Endothelial cell (in vitro differentiated cells): Measurements from ENCODE around the gene MN1. TPM values are rescaled to one million over a fixed set of nuclear protein-coding genes. Genes with fewer than 3 reads are reported as not detected.

ENCODE experiments used
- DNase-seq: peaks from one replicate; pipeline ENCODE4 v3.0.0; 2021; ENCODE audit warnings: low spot score
- H3K27ac Mint-ChIP-seq: one replicate; pipeline ENCODE4 v1.8.0; 2021; ENCODE audit warnings: mixed read lengths, inconsistent platforms; ENCODE audit not compliant: unreplicated experiment
- H3K27me3 Mint-ChIP-seq: one replicate; pipeline ENCODE4 v1.8.0; 2021; ENCODE audit warnings: mild to moderate bottlenecking, moderate library complexity, mixed read lengths, inconsistent platforms; ENCODE audit not compliant: unreplicated experiment
- H3K36me3 Mint-ChIP-seq: one replicate; pipeline ENCODE4 v1.8.0; 2021; ENCODE audit warnings: mild to moderate bottlenecking, low read depth, mixed read lengths, inconsistent platforms; ENCODE audit not compliant: unreplicated experiment
- H3K4me1 Mint-ChIP-seq: one replicate; pipeline ENCODE4 v1.8.0; 2021; ENCODE audit warnings: mild to moderate bottlenecking, mixed read lengths, inconsistent platforms; ENCODE audit not compliant: unreplicated experiment
- H3K4me3 Mint-ChIP-seq: one replicate; pipeline ENCODE4 v1.8.0; 2021; ENCODE audit warnings: mild to moderate bottlenecking, mixed read lengths, inconsistent platforms; ENCODE audit not compliant: unreplicated experiment
- H3K9me3 Mint-ChIP-seq: one replicate; pipeline ENCODE4 v1.8.0; 2021; ENCODE audit warnings: mixed read lengths, inconsistent platforms; ENCODE audit not compliant: unreplicated experiment
- CTCF ChIP-seq: fragments of 200-600 bp; sonication (generic); IDR thresholded peaks from one replicate; pipeline ENCODE4 v1.5.0; 2021; ENCODE audit warnings: antibody characterized with exemption; ENCODE audit not compliant: unreplicated experiment
- total RNA-seq: library from RNA; stranded (reverse); fragmentation: NEBNext Ultra II Directional; extraction: Animal tissue kit (Norgen Biotek cat#: 25700); gene quantifications from one replicate; pipeline ENCODE4 v1.2.1, GENCODE V29; 2021; ENCODE audit not compliant: unreplicated experiment

The MN1 gene
- total RNA-seq, 1 donor from 2014 or later, result 9.9 TPM

GRCh38 chr22:27794226-27794625, 7.3 kb downstream of the MN1 start:
- DNase-seq, result no peak
- no peak overlapping the region for H3K27ac Mint-ChIP-seq
- TF ChIP-seq CTCF, result no peak
- no peak overlapping the region for H3K4me3 Mint-ChIP-seq
- peaks cover 7% of the 10 kb centered on the region for H3K4me1 Mint-ChIP-seq
- H3K9me3 Mint-ChIP-seq, result no peaks in the 10 kb centered on the region
- H3K27me3 Mint-ChIP-seq, result peaks cover 12% of the 10 kb centered on the region
- no peaks in the 10 kb centered on the region for H3K36me3 Mint-ChIP-seq

DNA sequence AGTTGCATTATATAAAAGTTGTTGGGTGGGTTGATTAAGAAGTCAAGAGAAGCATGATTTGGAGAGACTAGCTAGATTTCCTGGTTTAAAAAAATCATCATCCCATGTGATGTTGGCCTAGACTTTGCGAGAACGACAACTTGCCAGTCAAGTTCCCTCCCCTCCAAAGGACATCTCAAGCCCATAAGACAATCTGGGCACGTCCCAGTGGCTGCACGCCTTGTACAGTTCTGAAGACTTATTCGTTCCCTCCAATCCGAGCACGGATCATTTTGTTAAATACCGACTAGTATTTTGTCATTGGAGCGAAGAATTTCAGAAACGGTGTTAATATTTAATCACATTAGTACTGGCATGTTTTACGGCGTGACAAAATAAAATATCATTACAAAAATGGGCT, 8.0 kb downstream of the MN1 start:
- H3K27me3 Mint-ChIP-seq, result peaks cover 10% of the 10 kb centered on the region

DNA sequence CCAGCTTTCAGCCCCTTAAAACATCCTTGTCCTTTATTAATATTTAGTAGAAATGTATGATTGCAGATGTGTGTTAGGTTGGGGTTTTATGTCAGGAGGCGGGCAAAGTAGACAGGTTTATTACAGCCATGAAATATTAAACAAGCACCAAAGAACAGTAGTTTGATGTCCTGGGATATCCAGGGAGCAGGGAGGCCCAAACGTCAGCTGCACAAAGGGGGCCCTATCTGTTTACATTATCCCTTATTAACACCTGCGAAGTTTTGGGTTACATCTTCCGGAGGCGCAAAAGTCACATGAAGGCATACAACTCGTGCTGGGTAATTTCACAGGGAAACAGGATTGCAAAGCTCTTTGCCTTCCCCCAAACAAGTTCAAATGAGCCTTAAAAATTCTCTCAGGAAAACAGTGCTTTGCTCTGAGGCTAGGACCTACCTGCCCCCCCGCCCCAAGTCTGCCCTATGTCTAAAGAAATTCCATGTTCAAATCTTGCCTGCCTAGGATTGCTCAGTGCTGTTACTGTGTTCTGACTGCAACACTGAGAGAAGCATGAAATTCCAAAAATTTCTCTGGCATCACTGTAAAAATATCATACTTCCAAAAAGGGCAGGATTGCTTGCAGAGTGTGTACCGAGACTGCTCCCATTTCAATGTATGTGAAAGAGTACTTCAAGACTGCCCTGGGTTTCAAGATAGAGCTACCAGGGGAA, 8.9 kb downstream of the MN1 start:
- DNase-seq, result no peak
- Mint-ChIP-seq H3K4me1 (peaks cover 3% of the 10 kb centered on the region), H3K36me3 (no peaks in the 10 kb centered on the region), H3K27me3 (peaks cover 12% of the 10 kb centered on the region), H3K4me3 (no peak overlapping the region), H3K27ac (no peak overlapping the region), H3K9me3 (no peaks in the 10 kb centered on the region)
- TF ChIP-seq CTCF, result no peak

More for the DNA sequence above, 8.0 kb downstream of the MN1 start:
- TF ChIP-seq CTCF, result no peak
- no peak overlapping the region for H3K4me3 Mint-ChIP-seq
- H3K4me1 Mint-ChIP-seq, result peaks cover 3% of the 10 kb centered on the region
- H3K9me3 Mint-ChIP-seq, result no peaks in the 10 kb centered on the region
- H3K36me3 Mint-ChIP-seq, result no peaks in the 10 kb centered on the region
- H3K27ac Mint-ChIP-seq, result no peak overlapping the region
- DNase-seq, result no peak

GRCh38 chr22:27791859-27792241, 9.7 kb downstream of the MN1 start:
- Mint-ChIP-seq H3K36me3 (no peaks in the 10 kb centered on the region), H3K4me3 (no peak overlapping the region), H3K4me1 (peaks cover 3% of the 10 kb centered on the region), H3K9me3 (no peaks in the 10 kb centered on the region), H3K27me3 (peaks cover 12% of the 10 kb centered on the region), H3K27ac (no peak overlapping the region)
- TF ChIP-seq CTCF, result no peak
- DNase-seq, result no peak

DNA sequence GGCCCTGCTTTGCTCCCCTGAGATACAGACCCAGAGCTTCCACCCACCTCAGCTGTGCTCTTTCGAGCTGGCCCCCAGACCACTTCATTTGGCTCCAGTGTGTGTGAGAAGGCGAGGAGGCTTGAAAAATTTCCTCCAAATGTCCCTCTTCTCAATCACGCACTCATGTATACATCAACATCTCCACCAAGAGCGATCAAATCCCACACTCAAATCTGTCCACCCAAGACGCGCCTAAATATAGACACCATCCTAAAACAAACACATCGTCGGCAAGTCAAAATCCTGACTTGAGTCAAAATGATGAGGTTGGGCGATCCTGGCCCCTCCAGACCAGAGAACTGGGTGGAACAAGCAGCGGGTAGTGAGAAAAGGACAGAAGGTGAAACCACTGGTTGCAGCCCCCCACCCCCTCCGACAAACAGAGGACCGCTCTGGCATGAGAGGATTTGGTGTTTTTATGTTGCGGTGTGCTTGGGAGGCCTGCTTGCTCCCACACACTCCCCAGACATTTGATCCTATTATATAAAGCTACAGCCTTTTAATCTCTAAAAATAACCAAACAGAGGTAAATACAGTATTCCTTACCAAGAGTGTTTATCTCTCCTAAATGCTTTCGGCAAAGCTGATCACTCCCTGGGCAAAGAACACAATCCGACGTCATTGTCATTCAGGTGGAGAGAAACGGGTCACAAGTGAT, 10.2 kb downstream of the MN1 start:
- no peak overlapping the region for H3K4me3 Mint-ChIP-seq
- peaks cover 3% of the 10 kb centered on the region for H3K4me1 Mint-ChIP-seq
- no peak for DNase-seq
- H3K36me3 Mint-ChIP-seq, result no peaks in the 10 kb centered on the region
- H3K9me3 Mint-ChIP-seq, result no peaks in the 10 kb centered on the region
- H3K27ac Mint-ChIP-seq, result no peak overlapping the region
- no peak for TF ChIP-seq CTCF
- peaks cover 9% of the 10 kb centered on the region for H3K27me3 Mint-ChIP-seq
